ENCODE measurements around the gene GGA3.

The GGA3 gene

DNA sequence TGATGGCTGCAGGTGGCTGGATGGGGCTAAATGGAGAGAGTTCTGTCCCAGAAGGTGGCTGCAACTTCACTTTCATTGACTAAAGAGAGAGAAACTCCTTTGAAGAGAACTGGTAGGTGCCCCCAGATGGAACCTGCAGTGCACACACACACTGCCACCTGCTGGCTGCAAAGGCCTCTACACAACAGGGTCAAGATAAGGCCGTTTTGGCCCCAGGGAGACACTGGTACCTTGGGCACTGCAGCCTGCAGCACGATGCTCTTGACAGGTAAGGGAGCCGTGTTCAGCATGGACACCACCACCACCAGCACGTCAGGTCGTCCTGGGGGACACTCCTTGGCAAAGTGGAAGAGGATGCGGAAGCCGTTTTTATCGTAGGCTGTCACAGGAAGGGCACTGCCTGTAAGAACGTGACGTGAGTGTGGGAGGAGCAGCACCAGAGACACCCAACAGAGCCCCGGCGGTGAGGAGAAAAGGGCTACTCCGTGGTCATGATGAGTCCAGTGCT is 22.7 kb downstream of the GGA3 start:
- peaks cover 94% of the 10 kb centered on the region for H3K36me3 ChIP-seq (ENCODE audit: control insufficient read depth, low read length)
- H3F3A ChIP-seq (ENCODE audit: control insufficient read depth, insufficient read depth): peaks cover 8% of the 10 kb centered on the region; the same call in 1 of the 2 replicates
- no peaks in the 10 kb centered on the region for H3K79me2 ChIP-seq (ENCODE audit: control insufficient read depth, low read length)
- H3K9me3 ChIP-seq (ENCODE audit: control insufficient read depth, insufficient read depth, low read length): no peaks in the 10 kb centered on the region
- H4K20me1 ChIP-seq (ENCODE audit: control insufficient read depth, insufficient read depth, low read depth, low read length): peaks cover 4% of the 10 kb centered on the region; the same call in 1 of the 2 replicates
- H3K27ac ChIP-seq (ENCODE audit: low read depth, low read length): no peak overlapping the region
- no peak overlapping the region for H3K4me3 ChIP-seq (ENCODE audit: low read length)
- no peaks in the 10 kb centered on the region for H3K9me2 ChIP-seq (replicated peaks; ENCODE audit: control insufficient read depth, low read length)
- no peaks in the 10 kb centered on the region for H3K27me3 ChIP-seq (ENCODE audit: control insufficient read depth, low read length)
- TF ChIP-seq, protein P1, sequence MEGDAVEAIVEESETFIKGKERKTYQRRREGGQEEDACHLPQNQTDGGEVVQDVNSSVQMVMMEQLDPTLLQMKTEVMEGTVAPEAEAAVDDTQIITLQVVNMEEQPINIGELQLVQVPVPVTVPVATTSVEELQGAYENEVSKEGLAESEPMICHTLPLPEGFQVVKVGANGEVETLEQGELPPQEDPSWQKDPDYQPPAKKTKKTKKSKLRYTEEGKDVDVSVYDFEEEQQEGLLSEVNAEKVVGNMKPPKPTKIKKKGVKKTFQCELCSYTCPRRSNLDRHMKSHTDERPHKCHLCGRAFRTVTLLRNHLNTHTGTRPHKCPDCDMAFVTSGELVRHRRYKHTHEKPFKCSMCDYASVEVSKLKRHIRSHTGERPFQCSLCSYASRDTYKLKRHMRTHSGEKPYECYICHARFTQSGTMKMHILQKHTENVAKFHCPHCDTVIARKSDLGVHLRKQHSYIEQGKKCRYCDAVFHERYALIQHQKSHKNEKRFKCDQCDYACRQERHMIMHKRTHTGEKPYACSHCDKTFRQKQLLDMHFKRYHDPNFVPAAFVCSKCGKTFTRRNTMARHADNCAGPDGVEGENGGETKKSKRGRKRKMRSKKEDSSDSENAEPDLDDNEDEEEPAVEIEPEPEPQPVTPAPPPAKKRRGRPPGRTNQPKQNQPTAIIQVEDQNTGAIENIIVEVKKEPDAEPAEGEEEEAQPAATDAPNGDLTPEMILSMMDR (IDR thresholded peaks at IDR 0.05; ENCODE audit: low read depth, low read length, poor library complexity, severe bottlenecking): peak; percentile 95
- no peak for TF ChIP-seq EZH2phosphoT487 (IDR thresholded peaks at IDR 0.05; ENCODE audit: borderline replicate concordance, low read length)
- peaks cover 14% of the 10 kb centered on the region for H3K4me1 ChIP-seq (ENCODE audit: control insufficient read depth, low read length)
- no peak overlapping the region for H3K4me2 ChIP-seq (ENCODE audit: low read length)

- Histone ChIP-seq H3K4me3 (ENCODE audit: low read length) (no peak overlapping the region), H3K4me1 (ENCODE audit: control insufficient read depth, low read length) (peaks cover 14% of the 10 kb centered on the region), H3K36me3 (ENCODE audit: control insufficient read depth, low read length) (peaks cover 88% of the 10 kb centered on the region), H3K79me2 (ENCODE audit: control insufficient read depth, low read length) (no peaks in the 10 kb centered on the region), H3K27ac (ENCODE audit: low read depth, low read length) (no peak overlapping the region), H3K9me2 (replicated peaks; ENCODE audit: control insufficient read depth, low read length) (no peaks in the 10 kb centered on the region), H3K27me3 (ENCODE audit: control insufficient read depth, low read length) (no peaks in the 10 kb centered on the region), H3K9me3 (ENCODE audit: control insufficient read depth, insufficient read depth, low read length) (no peaks in the 10 kb centered on the region), H3F3A (ENCODE audit: control insufficient read depth, insufficient read depth) (peaks cover 8% of the 10 kb centered on the region; the same call in 1 of the 2 replicates), H3K4me2 (ENCODE audit: low read length) (no peak overlapping the region), H4K20me1 (ENCODE audit: control insufficient read depth, insufficient read depth, low read depth, low read length) (peaks cover 4% of the 10 kb centered on the region; the same call in 1 of the 2 replicates)
- TF ChIP-seq, protein P1 (IDR thresholded peaks at IDR 0.05; ENCODE audit: low read depth, low read length, poor library complexity, severe bottlenecking): no peak
- no peak for TF ChIP-seq EZH2phosphoT487 (IDR thresholded peaks at IDR 0.05; ENCODE audit: borderline replicate concordance, low read length)
Observed at GRCh38 chr17:75238020-75238580, 23.3 kb downstream of the GGA3 start.

DNA sequence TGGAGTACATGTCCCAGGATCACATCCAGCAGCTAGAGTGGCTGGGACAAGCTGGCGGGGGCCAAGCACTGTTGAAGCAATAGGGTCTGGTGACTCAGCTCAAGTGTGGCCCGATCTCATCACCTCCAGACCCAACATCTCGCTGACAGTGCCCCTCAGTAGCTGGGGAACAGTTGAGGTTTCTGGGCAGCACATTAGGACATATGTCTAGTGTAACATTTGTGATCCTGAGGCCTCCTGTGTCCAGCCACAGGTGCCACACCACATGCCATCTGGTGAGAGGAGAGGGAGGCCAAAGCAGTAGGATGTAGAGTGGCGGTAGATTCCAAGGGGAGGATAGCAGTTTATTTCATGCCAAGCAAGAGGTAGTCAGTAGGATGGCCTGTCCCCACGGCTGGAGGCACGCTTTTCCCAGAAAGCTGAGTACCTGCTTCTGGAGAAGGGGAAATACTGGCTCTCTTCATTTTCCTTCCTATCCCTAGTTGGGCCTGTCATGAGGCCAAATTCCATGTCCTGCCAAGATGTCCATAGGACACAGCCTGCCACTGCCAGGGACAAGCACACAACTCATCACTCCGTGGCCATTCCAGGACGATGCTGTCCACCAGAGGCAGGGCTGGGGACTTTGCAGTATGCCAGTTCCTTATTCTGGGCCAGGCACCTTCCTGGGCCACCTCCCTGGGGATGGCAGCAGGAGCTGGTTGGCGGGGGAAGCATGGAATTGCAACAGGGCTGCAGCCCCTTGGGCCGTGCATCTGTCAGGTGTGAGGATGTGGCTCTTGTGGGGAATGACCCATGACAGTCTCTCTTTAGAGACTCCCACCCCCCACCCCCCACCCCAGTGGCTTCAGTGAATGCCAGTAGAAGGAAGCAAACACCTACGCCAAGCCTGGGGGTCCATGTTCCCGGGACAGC is 24.0 kb downstream of the GGA3 start:
- peaks cover 4% of the 10 kb centered on the region; the same call in 1 of the 2 replicates for H4K20me1 ChIP-seq (ENCODE audit: control insufficient read depth, insufficient read depth, low read depth, low read length)
- H3K79me2 ChIP-seq (ENCODE audit: control insufficient read depth, low read length): no peaks in the 10 kb centered on the region
- peaks cover 14% of the 10 kb centered on the region for H3K4me1 ChIP-seq (ENCODE audit: control insufficient read depth, low read length)
- H3K9me2 ChIP-seq (replicated peaks; ENCODE audit: control insufficient read depth, low read length): no peaks in the 10 kb centered on the region
- H3K4me3 ChIP-seq (ENCODE audit: low read length): no peak overlapping the region
- H3F3A ChIP-seq (ENCODE audit: control insufficient read depth, insufficient read depth): peaks cover 8% of the 10 kb centered on the region; the same call in 1 of the 2 replicates
- H3K27me3 ChIP-seq (ENCODE audit: control insufficient read depth, low read length): no peaks in the 10 kb centered on the region
- H3K27ac ChIP-seq (ENCODE audit: low read depth, low read length): no peak overlapping the region
- peaks cover 88% of the 10 kb centered on the region for H3K36me3 ChIP-seq (ENCODE audit: control insufficient read depth, low read length)
- no peak for TF ChIP-seq EZH2phosphoT487 (IDR thresholded peaks at IDR 0.05; ENCODE audit: borderline replicate concordance, low read length)
- TF ChIP-seq, protein P1 (IDR thresholded peaks at IDR 0.05; ENCODE audit: low read depth, low read length, poor library complexity, severe bottlenecking): no peak
- no peak overlapping the region for H3K4me2 ChIP-seq (ENCODE audit: low read length)
- H3K9me3 ChIP-seq (ENCODE audit: control insufficient read depth, insufficient read depth, low read length): no peaks in the 10 kb centered on the region
